OCI-M2 (cell line): Measurements from ENCODE around the gene CDH20.

Experiments used
- DNase-seq: peaks from one replicate; lab custom pipeline; 2025; ENCODE audit not compliant: unreplicated experiment; lab: John Stamatoyannopoulos, UW

CDH20 gene

GRCh38 chr18:61333271-61333745 lies at the start of gene CDH20:
TSS of gene CDH20 (plus strand) at chr18:61333430.
- DNase-seq, result no peak

- no peak for DNase-seq
Measured at GRCh38 chr18:61284039-61284438, 49.2 kb upstream of the CDH20 start.

GRCh38 chr18:61285777-61286176 lies 47.5 kb upstream of the CDH20 start:
- no peak for DNase-seq

- no peak for DNase-seq
Measured at GRCh38 chr18:61286867-61287266, 46.4 kb upstream of the CDH20 start.

GRCh38 chr18:61290616-61291015 lies 42.6 kb upstream of the CDH20 start:
- no peak for DNase-seq

- DNase-seq, result no peak
Measured at GRCh38 chr18:61292280-61293035, 40.8 kb upstream of the CDH20 start.

- no peak for DNase-seq
Measured at GRCh38 chr18:61295153-61295552, 38.1 kb upstream of the CDH20 start.

GRCh38 chr18:61308004-61308403 lies 25.2 kb upstream of the CDH20 start:
- no peak for DNase-seq

GRCh38 chr18:61308795-61309393 lies 24.3 kb upstream of the CDH20 start:
- no peak for DNase-seq

- peak; percentile 2 for DNase-seq
Measured at GRCh38 chr18:61322265-61322873, 10.9 kb upstream of the CDH20 start.

GRCh38 chr18:61323951-61324350 lies 9.3 kb upstream of the CDH20 start:
- no peak for DNase-seq

- no peak for DNase-seq
Measured at GRCh38 chr18:61326407-61326806, 6.8 kb upstream of the CDH20 start.

- DNase-seq, result no peak
Measured at GRCh38 chr18:61329398-61329797, 3.8 kb upstream of the CDH20 start.

GRCh38 chr18:61331051-61331450 lies 2.2 kb upstream of the CDH20 start:
- no peak for DNase-seq

GRCh38 chr18:61333746-61334490 lies 688 bp downstream of the CDH20 start:
- no peak for DNase-seq

- no peak for DNase-seq
Measured at GRCh38 chr18:61334491-61334850, 1.2 kb downstream of the CDH20 start.

GRCh38 chr18:61334951-61335683 lies 1.9 kb downstream of the CDH20 start:
- DNase-seq, result no peak

GRCh38 chr18:61335684-61336555 lies 2.7 kb downstream of the CDH20 start:
- no peak for DNase-seq

- no peak for DNase-seq
Measured at GRCh38 chr18:61336766-61337165, 3.5 kb downstream of the CDH20 start.

- DNase-seq, result no peak
Measured at GRCh38 chr18:61337527-61337926, 4.3 kb downstream of the CDH20 start.
